Keratinocyte (primary cell): ENCODE measurements around the gene GRK5. TPM values are rescaled to one million over a fixed set of nuclear protein-coding genes. Genes with fewer than 3 reads are reported as not detected.

Experiments
- DNase-seq: peaks from one replicate; pipeline ENCODE4 v3.0.0-alpha.2; 2011; ENCODE audit warnings: low read depth, missing footprints, low spot score
- FAIRE-seq: peaks from 2 replicates; lab custom pipeline; 2011; peaks lifted over from hg19 to GRCh38; lab: Jason Lieb, UNC
- H2AFZ ChIP-seq: 2 replicates; pipeline ENCODE4 v1.6.0; 2012; ENCODE audit warnings: low read length, control low read depth, inconsistent platforms; ENCODE audit not compliant: control insufficient read depth
- H3K27ac ChIP-seq: 2 replicates; pipeline ENCODE4 v1.5.1; 2011; ENCODE audit warnings: low read length; ENCODE audit not compliant: control insufficient read depth, insufficient read depth
- H3K27me3 ChIP-seq: 3 replicates; pipeline ENCODE4 v1.6.0; 2011; ENCODE audit warnings: low read length; ENCODE audit not compliant: control insufficient read depth, insufficient read depth; ENCODE audit errors: extremely low read depth
- H3K36me3 ChIP-seq, 2 experiments: 2 replicates in 1 of 2; 3 replicates in 1 of 2; pipeline ENCODE4 v1.5.1; 2011; ENCODE audit warnings: low read length in 2 of 2, mild to moderate bottlenecking in 1 of 2; ENCODE audit not compliant: control insufficient read depth in 2 of 2, insufficient read depth in 2 of 2; ENCODE audit errors: extremely low read depth in 1 of 2
- H3K4me1 ChIP-seq: 3 replicates; pipeline ENCODE4 v1.5.1; 2011; ENCODE audit warnings: low read length; ENCODE audit not compliant: control insufficient read depth, insufficient read depth; ENCODE audit errors: extremely low read depth
- H3K4me2 ChIP-seq: 3 replicates; pipeline ENCODE4 v1.6.0; 2011; ENCODE audit warnings: low read depth, low read length; ENCODE audit not compliant: control insufficient read depth, insufficient read depth; ENCODE audit errors: extremely low read depth
- H3K4me3 ChIP-seq, 3 experiments: fragments of 200-600 bp in 1 of 3; sonication (generic) in 1 of 3; 2 replicates in 2 of 3; 3 replicates in 1 of 3; pipeline ENCODE4 v1.5.1; 2011 to 2016; ENCODE audit warnings: low read length in 3 of 3, mild to moderate bottlenecking in 3 of 3, control low read depth in 2 of 3, inconsistent platforms in 1 of 3, low read depth in 1 of 3, mixed read lengths in 1 of 3, mixed run types in 1 of 3, moderate library complexity in 1 of 3; ENCODE audit not compliant: control insufficient read depth in 2 of 3, insufficient read depth in 2 of 3; ENCODE audit errors: extremely low read depth in 1 of 3
- H3K79me2 ChIP-seq: 2 replicates; pipeline ENCODE4 v1.6.0; 2012; ENCODE audit warnings: low read length; ENCODE audit not compliant: control insufficient read depth, insufficient read depth
- H3K9ac ChIP-seq: 3 replicates; pipeline ENCODE4 v1.6.0; 2011; ENCODE audit warnings: low read length; ENCODE audit not compliant: control insufficient read depth, insufficient read depth; ENCODE audit errors: extremely low read depth
- H3K9me1 ChIP-seq: 3 replicates; pipeline ENCODE4 v1.6.0; 2011; ENCODE audit warnings: low read length; ENCODE audit not compliant: control insufficient read depth, insufficient read depth; ENCODE audit errors: extremely low read depth
- H3K9me3 ChIP-seq: 2 replicates; pipeline ENCODE4 v1.5.1; 2012; ENCODE audit warnings: low read depth, low read length; ENCODE audit not compliant: control insufficient read depth
- H4K20me1 ChIP-seq: 3 replicates; pipeline ENCODE4 v1.6.0; 2011; ENCODE audit warnings: low read length; ENCODE audit not compliant: control insufficient read depth, insufficient read depth; ENCODE audit errors: extremely low read depth
- EZH2 ChIP-seq: IDR thresholded peaks from one replicate; pipeline ENCODE4 v1.6.1; 2012; ENCODE audit warnings: inconsistent platforms, mild to moderate bottlenecking, low read length, moderate library complexity
- dilution Hi-C: fragments of 300-500 bp; cut with MboI; formaldehyde crosslinking; loops from one replicate; pipeline ENCODE4 v1.7.0; 2020; ENCODE audit warnings: low sequenced_read_pairs; ENCODE audit not compliant: extremely low pct_ligation_motif_present
- polyA plus RNA-seq, 5 experiments: library from polyadenylated mRNA; depleted of rRNA in 3 of 5; stranded (reverse) in 3 of 5; stranded (forward) in 1 of 5; unstranded in 1 of 5; fragments of >200 nt; gene quantifications; 1 replicate in 1 of 5; 2 replicates in 3 of 5; 3 replicates in 1 of 5; pipeline versions ENCODE4 v1.2.1 to v1.2.3, GENCODE V29; 2011 to 2012; ENCODE audit warnings: missing spikeins in 2 of 5, low read depth in 1 of 5, low replicate concordance in 1 of 5
- TF ChIP-seq, protein P1 (sequence below), 3 experiments: IDR thresholded peaks in 1 of 3; conservative IDR thresholded peaks in 1 of 3; optimal IDR thresholded peaks in 1 of 3; 2 replicates in 2 of 3; 3 replicates in 1 of 3; pipeline versions ENCODE3 to v1.5.1; 2011; ENCODE audit warnings: low read length in 3 of 3, mild to moderate bottlenecking in 3 of 3, moderate library complexity in 2 of 3, control low read depth in 1 of 3, inconsistent platforms in 1 of 3; ENCODE audit not compliant: insufficient read depth in 2 of 3; ENCODE audit errors: extremely low read depth in 1 of 3

The GRK5 gene
- polyA plus RNA-seq, 1 donor (not counting 4 experiments of a cell fraction or from before 2014, with no cell fraction given) = 7.6 TPM

DNA sequence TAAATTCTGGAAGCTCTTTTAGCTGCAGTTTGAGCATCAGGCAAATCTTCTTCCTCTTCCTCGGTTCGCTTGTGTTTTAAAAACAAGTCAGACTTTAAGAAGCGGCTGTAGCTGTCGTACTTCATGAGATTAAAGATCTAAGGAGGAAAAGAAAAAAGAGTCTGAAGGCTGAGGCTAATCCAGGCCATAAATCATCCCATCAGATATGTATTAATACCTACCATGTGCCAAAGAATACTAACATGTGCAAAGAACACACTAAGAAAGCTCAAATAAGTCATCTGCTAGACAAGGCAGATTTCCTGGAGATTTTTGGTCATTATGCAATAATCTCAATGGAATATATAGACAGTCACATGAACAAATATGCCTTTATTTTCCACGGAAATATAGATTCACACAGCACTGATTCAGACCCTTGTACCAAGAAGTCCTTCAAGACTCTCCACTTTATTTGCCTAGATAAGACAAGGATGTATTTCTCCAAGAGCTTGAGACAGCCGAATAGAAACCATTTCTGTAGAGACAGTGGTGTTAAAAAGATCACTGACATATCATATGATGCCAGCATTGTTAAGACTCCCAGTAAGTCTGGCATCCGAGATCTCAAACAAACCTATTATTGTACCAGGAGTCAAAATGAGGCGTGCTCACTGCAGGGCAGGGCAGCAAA, 292.9 kb downstream of the GRK5 start:
- no peak overlapping the region for H3K9ac ChIP-seq
- H3K9me1 ChIP-seq = no peaks in the 10 kb centered on the region
- dilution Hi-C loops = no loop called here
- H4K20me1 ChIP-seq = no peaks in the 10 kb centered on the region
- no peaks in the 10 kb centered on the region for H3K27me3 ChIP-seq
- no peak overlapping the region for H3K4me3 ChIP-seq
- FAIRE-seq (no peak), DNase-seq (no peak)
- no peak overlapping the region for H2AFZ ChIP-seq
- H3K36me3 ChIP-seq = peaks cover 7 to 11% of the 10 kb centered on the region in 2 experiments
- H3K4me1 ChIP-seq = no peaks in the 10 kb centered on the region
- no peak overlapping the region for H3K27ac ChIP-seq
- no peaks in the 10 kb centered on the region for H3K9me3 ChIP-seq
- H3K4me2 ChIP-seq = no peak overlapping the region
- no peaks in the 10 kb centered on the region for H3K79me2 ChIP-seq
- TF ChIP-seq, protein P1, sequence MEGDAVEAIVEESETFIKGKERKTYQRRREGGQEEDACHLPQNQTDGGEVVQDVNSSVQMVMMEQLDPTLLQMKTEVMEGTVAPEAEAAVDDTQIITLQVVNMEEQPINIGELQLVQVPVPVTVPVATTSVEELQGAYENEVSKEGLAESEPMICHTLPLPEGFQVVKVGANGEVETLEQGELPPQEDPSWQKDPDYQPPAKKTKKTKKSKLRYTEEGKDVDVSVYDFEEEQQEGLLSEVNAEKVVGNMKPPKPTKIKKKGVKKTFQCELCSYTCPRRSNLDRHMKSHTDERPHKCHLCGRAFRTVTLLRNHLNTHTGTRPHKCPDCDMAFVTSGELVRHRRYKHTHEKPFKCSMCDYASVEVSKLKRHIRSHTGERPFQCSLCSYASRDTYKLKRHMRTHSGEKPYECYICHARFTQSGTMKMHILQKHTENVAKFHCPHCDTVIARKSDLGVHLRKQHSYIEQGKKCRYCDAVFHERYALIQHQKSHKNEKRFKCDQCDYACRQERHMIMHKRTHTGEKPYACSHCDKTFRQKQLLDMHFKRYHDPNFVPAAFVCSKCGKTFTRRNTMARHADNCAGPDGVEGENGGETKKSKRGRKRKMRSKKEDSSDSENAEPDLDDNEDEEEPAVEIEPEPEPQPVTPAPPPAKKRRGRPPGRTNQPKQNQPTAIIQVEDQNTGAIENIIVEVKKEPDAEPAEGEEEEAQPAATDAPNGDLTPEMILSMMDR (optimal IDR thresholded peaks at IDR 0.05 in 1 of 3, IDR thresholded peaks at IDR 0.05 in 1 of 3, conservative IDR thresholded peaks at IDR 0.05 in 1 of 3; ENCODE audit: extremely low read depth in 1 of 3, insufficient read depth in 2 of 3, low read length in 3 of 3) = no peak
- TF ChIP-seq EZH2 = no peak

DNA sequence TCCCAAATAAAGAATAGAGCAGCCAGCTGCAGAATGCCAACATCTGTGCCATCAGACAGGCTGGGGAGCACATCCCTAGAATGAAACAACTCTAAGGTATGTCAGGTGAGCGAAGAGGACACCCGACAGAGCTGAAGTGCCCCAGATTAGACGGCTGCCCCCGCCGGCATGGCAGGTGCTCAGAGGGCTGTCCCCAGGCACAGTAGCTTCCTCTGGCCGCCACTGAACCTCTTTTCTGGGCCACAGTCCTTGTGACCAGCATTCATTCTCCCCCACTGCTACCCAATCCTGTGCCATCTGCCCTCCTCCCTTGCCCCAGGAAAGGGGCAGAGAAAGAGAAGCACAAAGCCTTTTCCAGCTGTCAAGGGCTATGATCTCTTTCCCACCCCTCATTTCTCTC, 293.4 kb downstream of the GRK5 start:
- no peak for FAIRE-seq
- Histone ChIP-seq H3K4me1 (no peaks in the 10 kb centered on the region), H3K27ac (no peak overlapping the region), H3K9me1 (no peaks in the 10 kb centered on the region), H2AFZ (no peak overlapping the region), H3K36me3 (peaks cover 7 to 11% of the 10 kb centered on the region in 2 experiments), H3K79me2 (no peaks in the 10 kb centered on the region), H4K20me1 (no peaks in the 10 kb centered on the region), H3K27me3 (no peaks in the 10 kb centered on the region), H3K4me3 (no peak overlapping the region), H3K9me3 (no peaks in the 10 kb centered on the region), H3K4me2 (no peak overlapping the region), H3K9ac (no peak overlapping the region)
- no peak for DNase-seq
- TF ChIP-seq, protein P1 (optimal IDR thresholded peaks at IDR 0.05 in 1 of 3, IDR thresholded peaks at IDR 0.05 in 1 of 3, conservative IDR thresholded peaks at IDR 0.05 in 1 of 3; ENCODE audit: extremely low read depth in 1 of 3, insufficient read depth in 2 of 3, low read length in 3 of 3) = no peak
- TF ChIP-seq EZH2 = no peak
- dilution Hi-C loops = no loop called here
